Uterus (tissue), 2 donors: ENCODE results near the gene ERVMER34-1.

Experiments used
- CTCF ChIP-seq, 4 experiments: fragments of 200-600 bp in 2 of 4; fragments of 450-650 bp in 2 of 4; sonication (generic) in 2 of 4; IDR thresholded peaks; one replicate each; pipeline ENCODE4 v1.5.1; 2016 to 2019; ENCODE audit warnings: antibody characterized with exemption in 4 of 4, mild to moderate bottlenecking in 2 of 4, moderate library complexity in 1 of 4
- POLR2A ChIP-seq, 2 donors: fragments of 450-650 bp; IDR thresholded peaks; one replicate each; pipeline ENCODE4 v1.6.1; 2016; ENCODE audit warnings: antibody characterized with exemption in 2 of 2, mild to moderate bottlenecking in 1 of 2, moderate library complexity in 1 of 2

- TF ChIP-seq CTCF (IDR thresholded peaks at IDR 0.05): no peak
- TF ChIP-seq POLR2A (IDR thresholded peaks at IDR 0.05): no peak
These were observed 56.3 kb downstream of the ERVMER34-1 start for GRCh38 chr4:52694936-52695335.
